Aorta (tissue), 5 donors: ENCODE measurements around the gene SLC30A4. TPM values are rescaled to one million over a fixed set of nuclear protein-coding genes. Genes with fewer than 3 reads are reported as not detected.
A peak's percentile ranks its signal among the peaks of the same experiment; 100 is the strongest.

Source experiments
- ATAC-seq: fragments of 200-7000 bp; cut with Tn5 transposase; one replicate; pipeline ENCODE4 v1.9.1; 2022; ENCODE audit warnings: moderate library complexity; ENCODE audit not compliant: low FRiP score
- DNase-seq, 2 donors: peaks; one replicate each; pipeline ENCODE4 v3.0.0-alpha.2; 2020
- H3K27ac ChIP-seq, 2 donors: one replicate each; pipeline ENCODE4 v1.5.1; 2013; ENCODE audit warnings: low read length in 2 of 2, mild to moderate bottlenecking in 2 of 2, moderate library complexity in 2 of 2, control low read depth in 1 of 2, inconsistent platforms in 1 of 2, low read depth in 1 of 2
- H3K27me3 ChIP-seq, 2 donors: one replicate each; pipeline ENCODE4 v1.6.1; 2013; ENCODE audit warnings: control low read depth in 1 of 2, low read length in 1 of 2, mild to moderate bottlenecking in 1 of 2, moderate library complexity in 1 of 2; ENCODE audit not compliant: insufficient read depth in 2 of 2, control insufficient read depth in 1 of 2
- H3K36me3 ChIP-seq, 2 donors: one replicate each; pipeline ENCODE4 v1.6.1; 2013; ENCODE audit warnings: control low read depth in 1 of 2, low read length in 1 of 2, mild to moderate bottlenecking in 1 of 2; ENCODE audit not compliant: insufficient read depth in 2 of 2, control insufficient read depth in 1 of 2
- H3K4me1 ChIP-seq, 2 donors: one replicate each; pipeline ENCODE4 v1.6.1; 2013; ENCODE audit warnings: low read length in 2 of 2, control low read depth in 1 of 2, mild to moderate bottlenecking in 1 of 2, moderate library complexity in 1 of 2; ENCODE audit not compliant: insufficient read depth in 2 of 2, control insufficient read depth in 1 of 2
- H3K4me3 ChIP-seq, 2 donors: one replicate each; pipeline ENCODE4 v1.5.1; 2013; ENCODE audit warnings: low read length in 2 of 2, control low read depth in 1 of 2, mild to moderate bottlenecking in 1 of 2
- H3K9me3 ChIP-seq: one replicate; pipeline ENCODE4 v1.6.1; 2013; ENCODE audit warnings: mild to moderate bottlenecking, low read length; ENCODE audit not compliant: control insufficient read depth
- whole genome bisulfite sequencing, 2 donors: extraction: QIAGEN DNeasy Blood & Tissue Kit; methylation state at CpG; one replicate each; pipeline ENCODE4 v1.1.7; 2013; 5-methylcytosine and 5-hydroxymethylcytosine counted together
- intact Hi-C, 2 donors: fragments of 100-400 bp; cut with DNase I; formaldehyde crosslinking; loops; one replicate each; pipeline versions ENCODE4 v1.14.2 to v1.15.0; 2022
- polyA plus RNA-seq, 2 donors: library from polyadenylated mRNA; stranded (reverse); fragments of 200-250 nt; gene quantifications; one replicate each; pipeline ENCODE4 v1.2.3, GENCODE V29; 2013
- total RNA-seq, 2 donors: library from RNA; stranded (reverse); fragmentation: NEBNext Ultra II Directional; extraction: Animal tissue kit (Norgen Biotek cat#: 25700); gene quantifications; one replicate each; pipeline ENCODE4 v1.2.1, GENCODE V29; 2021
- donor health status: healthy with polysubstance abuse.
- donor health status: Bipolar disorder and iron deficiency.
- donor health status: DM: no; HTN: no; CAD: no.
- donor health status: DM: no; HTN: no; CAD: no.
- donor health status: DM: yes; HTN: yes; CAD: no.

SLC30A4 gene
- total and polyA plus RNA-seq, 4 donors = 3.7 to 10.2 (median 7.2) TPM

DNA sequence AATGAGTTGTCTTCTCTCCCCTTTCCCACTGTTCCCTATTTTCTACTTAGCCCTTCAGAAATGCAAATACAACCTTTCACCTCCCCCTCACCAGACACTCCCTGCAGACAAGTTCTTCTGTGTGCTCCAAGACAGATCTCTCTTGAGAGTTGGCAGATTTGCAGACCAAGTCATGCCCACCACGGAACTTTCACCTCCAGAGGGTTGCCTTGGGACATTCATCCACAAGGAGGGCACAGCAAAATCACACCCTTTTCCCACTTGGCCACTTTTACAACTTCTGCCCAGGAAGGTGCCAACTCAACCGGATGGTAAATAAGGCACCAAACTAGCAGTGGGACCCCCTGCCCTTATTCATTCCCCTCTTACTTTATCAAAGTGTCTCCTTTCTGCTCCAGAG, 53.5 kb downstream of the SLC30A4 start:
- intact Hi-C loops = no loop called here
- H3K4me1 ChIP-seq = no peaks in the 10 kb centered on the region
- H3K4me3 ChIP-seq = no peak overlapping the region
- no peak overlapping the region for H3K27ac ChIP-seq
- DNase-seq = no peak
- H3K9me3 ChIP-seq = no peaks in the 10 kb centered on the region
- WGBS, 2 donors = 19 to 23% methylated on average over 2 of the region's 2 CpGs
- ATAC-seq = no peak
- H3K27me3 ChIP-seq = no peaks in the 10 kb centered on the region
- H3K36me3 ChIP-seq = no peaks in the 10 kb centered on the region

DNA sequence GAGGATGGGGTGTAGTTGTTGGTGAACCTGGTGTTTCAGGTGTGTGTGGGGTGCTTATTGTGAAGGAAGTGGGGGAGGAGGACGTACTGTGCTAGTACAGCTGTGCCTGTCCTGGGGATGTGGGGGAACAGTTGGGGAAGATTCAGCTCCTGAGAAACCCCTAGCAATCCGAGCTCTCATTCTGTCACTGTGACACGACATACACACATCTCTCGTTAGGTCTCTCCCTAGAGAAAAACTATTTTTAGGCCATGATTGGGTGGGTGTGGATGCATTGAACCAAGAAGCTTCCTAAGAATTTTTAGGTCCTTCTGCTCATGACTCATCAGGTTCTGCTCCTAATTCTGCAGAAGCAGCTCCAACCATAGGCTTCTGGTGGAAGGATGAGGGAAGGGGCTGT, 54.3 kb downstream of the SLC30A4 start:
- Histone ChIP-seq H3K27me3 (no peaks in the 10 kb centered on the region), H3K36me3 (no peaks in the 10 kb centered on the region), H3K4me1 (no peaks in the 10 kb centered on the region), H3K4me3 (no peak overlapping the region), H3K9me3 (no peaks in the 10 kb centered on the region), H3K27ac (no peak overlapping the region)
- 61 to 74% methylated on average over 4 of the region's 4 CpGs for WGBS, 2 donors
- intact Hi-C loops = no loop called here
- ATAC-seq (no peak), DNase-seq (no peak)

GRCh38 chr15:45458746-45459403, 63.7 kb downstream of the SLC30A4 start:
- peak; percentile 64 to 87 for DNase-seq
- Histone ChIP-seq H3K9me3 (no peaks in the 10 kb centered on the region), H3K27me3 (no peaks in the 10 kb centered on the region), H3K27ac (no peak overlapping the region), H3K4me3 (peak overlapping the region; percentile 55 to 79), H3K36me3 (no peaks in the 10 kb centered on the region), H3K4me1 (no peaks in the 10 kb centered on the region)
- peak; percentile 91 for ATAC-seq
- intact Hi-C loops = loop anchor here (5.0 kb wide), 3 partner anchors 152 to 292 kb away; no protein-coding TSS in a partner anchor
- WGBS, 2 donors = 1 to 2% methylated on average over 12 of the region's 12 CpGs

GRCh38 chr15:45457641-45458539, 64.7 kb downstream of the SLC30A4 start:
- no peaks in the 10 kb centered on the region for H3K27me3 ChIP-seq
- peak; percentile 66 to 79 for DNase-seq
- ATAC-seq = peak; percentile 94
- H3K4me1 ChIP-seq = no peaks in the 10 kb centered on the region
- no peaks in the 10 kb centered on the region for H3K36me3 ChIP-seq
- H3K9me3 ChIP-seq = no peaks in the 10 kb centered on the region
- intact Hi-C loops = loop anchor here (2.0 to 5.0 kb wide), 4 partner anchors 151 to 295 kb away; no protein-coding TSS in a partner anchor
- H3K27ac ChIP-seq = no peak overlapping the region
- peak overlapping the region; percentile 55 to 79 for H3K4me3 ChIP-seq
- 0 to 1% methylated on average over 17 of the region's 17 CpGs for WGBS, 2 donors

GRCh38 chr15:45457220-45457619, 65.3 kb downstream of the SLC30A4 start:
- Histone ChIP-seq H3K36me3 (no peaks in the 10 kb centered on the region), H3K4me1 (no peaks in the 10 kb centered on the region), H3K27me3 (no peaks in the 10 kb centered on the region), H3K27ac (no peak overlapping the region), H3K9me3 (no peaks in the 10 kb centered on the region), H3K4me3 (no peak overlapping the region)
- ATAC-seq (no peak), DNase-seq (no peak)
- intact Hi-C loops = loop anchor here (2.0 to 5.0 kb wide), 4 partner anchors 150 to 294 kb away; no protein-coding TSS in a partner anchor
- 22 to 31% methylated on average over 5 of the region's 5 CpGs for WGBS, 2 donors

DNA sequence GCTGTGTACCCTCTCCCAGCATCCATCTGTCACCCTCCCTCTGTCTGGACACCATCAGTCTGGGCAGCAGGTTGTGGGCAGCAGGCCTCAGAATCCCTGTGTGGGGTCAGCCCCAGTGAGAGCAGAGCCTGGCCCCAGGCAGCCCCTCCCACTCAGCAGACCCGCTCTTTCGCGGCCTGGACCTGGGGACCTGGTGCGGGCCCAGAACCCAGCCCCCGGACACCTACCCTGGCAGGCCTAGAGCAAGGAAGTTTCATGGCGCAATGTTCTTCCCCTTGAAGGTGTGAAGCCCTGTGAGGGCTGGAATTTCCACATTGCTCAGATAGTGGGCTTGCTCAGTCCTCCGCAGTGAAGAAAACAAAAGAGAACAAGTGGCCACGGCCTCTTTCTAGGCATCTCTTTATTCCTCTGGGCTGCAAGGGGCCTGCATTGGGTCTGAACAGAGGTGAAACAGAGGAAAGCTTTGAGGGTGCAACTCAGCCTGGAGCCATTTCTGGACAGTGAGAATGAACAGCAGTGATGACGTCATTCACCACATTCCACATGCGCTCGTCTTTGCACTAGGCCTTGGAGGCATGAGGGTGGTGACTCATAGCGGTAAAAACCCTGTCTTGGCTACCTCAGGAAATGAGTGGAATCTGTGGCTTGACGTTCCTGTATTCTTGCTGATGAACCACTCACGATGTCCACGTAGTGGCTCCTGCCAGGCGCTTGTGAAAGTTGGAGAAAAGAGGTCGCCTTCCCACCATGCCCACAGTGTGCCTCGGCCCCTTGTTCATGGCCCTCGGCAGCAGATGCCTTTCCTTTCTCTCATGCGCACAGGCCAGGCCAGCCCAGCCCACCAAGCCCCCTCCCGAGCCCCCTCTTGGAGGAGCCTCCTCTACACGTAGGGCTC, 66.1 kb downstream of the SLC30A4 start:
- Histone ChIP-seq H3K27me3 (no peaks in the 10 kb centered on the region), H3K36me3 (no peaks in the 10 kb centered on the region), H3K27ac (no peak overlapping the region), H3K9me3 (no peaks in the 10 kb centered on the region), H3K4me3 (no peak overlapping the region), H3K4me1 (no peaks in the 10 kb centered on the region)
- DNase-seq = peak in 1 of 2 donors; percentile 79
- intact Hi-C loops = loop anchor here (2.0 to 5.0 kb wide), 4 partner anchors 149 to 294 kb away; no protein-coding TSS in a partner anchor
- ATAC-seq = peak; percentile 48
- WGBS, 2 donors = 68 to 71% methylated on average over 22 of the region's 22 CpGs

- H3K36me3 ChIP-seq = no peaks in the 10 kb centered on the region
- no peak overlapping the region for H3K27ac ChIP-seq
- no peaks in the 10 kb centered on the region for H3K9me3 ChIP-seq
- H3K27me3 ChIP-seq = no peaks in the 10 kb centered on the region
- 56 to 70% methylated on average over 7 to 8 of the region's 8 CpGs for WGBS, 2 donors
- H3K4me1 ChIP-seq = no peaks in the 10 kb centered on the region
- DNase-seq (peak in 1 of 2 donors; percentile 85), ATAC-seq (no peak)
- intact Hi-C loops = loop anchor here (5.0 kb wide), 3 partner anchors 148 to 288 kb away; no protein-coding TSS in a partner anchor
- no peak overlapping the region for H3K4me3 ChIP-seq
Measured at GRCh38 chr15:45454814-45455213, 67.7 kb downstream of the SLC30A4 start.

DNA sequence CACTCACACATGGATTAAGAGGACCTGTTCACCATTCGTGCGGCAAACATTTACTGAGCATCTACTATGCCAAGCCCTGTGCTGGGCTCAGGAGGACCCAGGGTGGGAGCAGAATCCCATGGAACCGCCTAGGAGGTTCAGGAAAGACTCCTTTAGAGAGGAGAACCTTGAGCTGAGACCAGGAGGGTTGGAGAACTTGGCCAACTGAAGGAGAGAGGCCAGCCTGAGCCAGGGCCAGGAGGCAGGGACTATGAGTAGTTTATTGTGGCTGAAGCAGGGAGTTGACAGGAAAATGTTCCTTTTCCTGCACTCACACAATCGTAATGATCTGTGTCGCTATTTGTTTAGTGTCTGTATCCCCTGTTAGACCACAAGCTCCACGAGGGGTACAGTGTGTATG, 71.3 kb downstream of the SLC30A4 start:
- WGBS, 2 donors = 85 to 90% methylated on average over 6 of the region's 6 CpGs
- intact Hi-C loops = no loop called here
- no peaks in the 10 kb centered on the region for H3K27me3 ChIP-seq
- no peak overlapping the region for H3K4me3 ChIP-seq
- no peaks in the 10 kb centered on the region for H3K9me3 ChIP-seq
- H3K27ac ChIP-seq = no peak overlapping the region
- no peak for DNase-seq
- no peaks in the 10 kb centered on the region for H3K4me1 ChIP-seq
- no peaks in the 10 kb centered on the region for H3K36me3 ChIP-seq
- no peak for ATAC-seq
